CD4-positive, alpha-beta T cell treated with Interleukin-15 for 4 hours (primary cell): ENCODE results near the gene XXYLT1.
"Not testable (repeated sequence)": the region's sequence is repeated elsewhere in the genome, so short reads cannot be mapped to it uniquely, and the experiment has no call there.

Experiments used
- DNase-seq: peaks from one replicate; pipeline ENCODE4 v3.0.0-alpha.2; 2020; ENCODE audit warnings: low spot score

XXYLT1 gene

DNA sequence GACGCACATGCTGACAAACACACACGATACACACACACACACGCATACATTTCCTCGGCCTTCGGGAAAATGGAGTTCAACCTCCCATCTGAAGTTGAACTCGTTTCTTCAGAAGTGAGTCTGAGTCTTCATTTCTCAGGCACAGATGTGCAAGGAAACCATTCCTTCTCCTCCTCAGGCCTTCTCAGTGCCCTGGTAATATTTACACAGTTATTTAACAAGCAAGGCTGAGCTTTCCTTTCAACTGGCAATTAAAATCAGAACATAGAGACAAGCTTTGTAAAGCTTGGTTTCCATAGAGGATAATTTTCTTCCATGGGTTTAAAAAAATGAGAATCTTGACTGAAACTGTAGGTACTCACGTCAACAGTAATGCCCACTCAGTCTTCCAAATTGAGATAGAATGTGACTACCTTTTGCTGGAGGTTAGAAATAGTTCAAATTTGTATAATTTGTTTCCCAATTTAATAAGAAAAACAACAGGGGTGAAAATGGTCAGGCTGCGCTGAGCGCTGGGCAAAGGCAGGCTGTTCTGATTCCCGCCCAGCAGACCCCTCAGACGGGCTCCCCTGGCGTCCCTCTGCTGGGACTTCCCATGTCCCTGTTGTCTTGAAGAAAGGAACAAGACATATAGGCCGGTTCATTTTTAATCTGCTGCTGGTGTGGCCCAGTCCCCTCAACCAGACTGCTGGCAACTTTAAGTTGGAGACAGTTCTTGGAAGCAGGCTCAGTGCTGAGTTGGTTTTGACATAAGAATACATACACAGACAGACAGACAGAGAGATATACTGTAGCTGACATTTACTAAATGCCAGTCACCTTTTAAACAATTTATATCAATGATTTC lies 174.3 kb downstream of the XXYLT1 start:
- no peak for DNase-seq

DNA sequence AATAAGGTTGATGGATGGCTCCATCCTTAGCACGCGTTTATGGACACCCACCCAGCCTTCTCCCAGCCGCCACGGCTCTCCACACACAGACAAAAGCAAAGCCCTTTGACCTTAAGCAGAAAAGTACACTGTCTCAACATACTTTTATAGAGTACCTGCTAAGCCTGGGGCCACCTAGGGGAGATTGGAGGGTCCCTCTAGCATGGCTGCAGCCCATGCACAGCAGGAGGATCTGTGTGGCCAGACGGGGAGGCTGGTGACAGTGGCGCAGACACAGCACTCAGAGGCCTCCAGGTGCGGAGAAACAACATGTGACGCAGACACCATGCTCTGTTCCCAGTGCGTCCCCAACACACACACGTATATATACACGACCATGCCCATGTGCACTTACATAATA lies 174.9 kb downstream of the XXYLT1 start:
- DNase-seq = no peak

DNA sequence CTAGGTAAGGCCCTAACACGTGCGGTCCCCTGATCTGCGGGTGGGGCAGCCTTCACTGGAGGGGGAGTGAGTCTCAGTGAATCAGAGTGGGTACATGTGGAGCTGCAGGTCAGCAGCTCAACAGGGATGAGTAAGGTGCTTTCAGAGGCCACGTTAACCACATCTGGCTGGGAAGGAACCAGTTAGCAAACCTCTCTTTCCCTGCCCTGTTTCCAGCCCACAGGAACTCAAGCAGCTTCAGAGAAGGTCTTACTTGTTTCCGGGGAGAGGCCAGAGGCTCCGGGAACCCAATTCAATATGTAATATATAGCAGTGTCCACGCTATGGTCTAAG lies 175.3 kb downstream of the XXYLT1 start:
- DNase-seq = no peak

DNA sequence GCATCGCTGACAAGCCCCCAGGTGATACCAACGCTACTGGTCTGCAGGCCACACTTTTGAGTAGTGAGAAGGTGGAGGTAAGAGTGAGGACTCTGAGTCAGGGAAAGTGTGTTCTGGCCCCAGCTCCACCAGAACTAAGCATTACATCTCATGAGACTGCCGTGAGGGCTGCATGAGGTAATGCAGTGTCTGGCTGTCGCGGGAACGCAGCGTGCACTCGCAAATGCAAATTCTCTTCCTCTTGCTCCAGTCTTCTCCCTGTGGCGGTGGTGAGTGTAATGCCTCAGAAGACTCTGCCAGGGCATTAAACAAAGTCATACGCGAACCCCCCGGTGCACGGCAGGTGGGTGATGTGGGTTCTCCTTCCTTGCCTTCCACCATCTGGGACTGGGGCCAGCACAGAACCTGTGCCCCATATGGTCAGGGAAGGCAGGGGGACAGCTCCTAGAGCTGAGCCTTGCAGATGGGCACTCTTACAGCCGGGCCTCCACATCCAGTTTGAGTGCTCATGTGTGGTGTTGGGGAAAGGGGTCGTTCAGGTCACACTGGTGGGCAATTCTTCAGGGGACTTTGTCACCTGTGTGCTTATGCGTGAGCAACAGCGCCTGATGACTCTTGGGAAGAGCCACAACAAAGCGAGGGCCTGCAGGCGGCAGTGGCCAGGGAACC lies 175.8 kb downstream of the XXYLT1 start:
- DNase-seq = no peak

DNA sequence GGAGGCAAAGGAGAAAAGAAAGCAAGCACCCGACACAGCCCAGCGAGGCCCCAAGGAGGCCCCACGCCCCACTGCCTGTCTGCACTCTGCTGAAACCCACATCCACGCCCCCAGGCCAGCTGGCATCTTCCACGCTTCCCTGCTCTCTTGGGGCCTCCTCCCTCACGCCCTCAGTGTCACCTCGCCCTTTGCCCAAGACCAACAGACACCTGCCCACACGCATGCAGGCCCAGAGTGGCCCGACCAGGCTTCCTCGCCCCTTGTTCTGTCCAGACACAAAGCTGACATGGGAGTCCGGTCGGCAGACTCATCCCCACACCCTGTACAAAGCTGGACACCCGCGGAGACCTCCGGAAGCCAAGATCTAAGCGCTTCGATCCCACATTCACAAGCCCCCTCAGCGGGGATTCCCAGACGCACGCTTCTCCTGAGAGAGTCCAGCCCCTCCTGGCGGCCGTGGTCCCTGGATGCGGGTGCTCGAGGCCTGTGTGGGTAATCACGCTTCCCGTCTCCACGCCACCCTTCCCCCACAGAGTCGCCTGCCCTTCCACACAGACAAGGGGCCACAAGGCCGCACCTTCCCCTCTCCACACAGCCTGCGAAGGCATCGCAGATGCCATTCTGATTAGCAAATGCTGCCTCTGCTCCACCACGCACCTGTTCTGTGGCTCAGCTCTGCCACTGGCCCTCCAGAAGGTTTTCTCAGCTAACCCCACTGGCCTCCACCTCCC lies 176.6 kb downstream of the XXYLT1 start:
- DNase-seq = no peak

DNA sequence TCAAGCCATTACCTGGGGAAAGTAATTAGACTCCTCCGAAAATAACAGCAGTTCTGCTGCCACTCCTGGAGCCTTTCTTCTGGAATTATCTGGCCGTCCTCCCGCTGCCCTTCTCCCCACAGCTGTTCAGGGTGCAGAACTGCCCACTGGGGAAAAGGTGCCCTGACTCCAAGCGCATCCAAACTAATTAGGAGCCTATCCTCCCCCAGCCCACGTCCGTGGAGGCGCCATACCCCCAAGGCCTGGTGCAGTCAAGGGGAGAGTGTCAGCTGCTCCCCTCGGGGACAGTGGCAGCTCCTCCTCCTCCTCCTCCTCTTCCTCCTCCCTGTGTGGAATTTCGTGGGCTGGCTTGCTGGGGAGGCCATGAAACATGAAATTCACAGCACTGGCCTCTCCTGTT lies 177.2 kb downstream of the XXYLT1 start:
- DNase-seq = no peak

DNA sequence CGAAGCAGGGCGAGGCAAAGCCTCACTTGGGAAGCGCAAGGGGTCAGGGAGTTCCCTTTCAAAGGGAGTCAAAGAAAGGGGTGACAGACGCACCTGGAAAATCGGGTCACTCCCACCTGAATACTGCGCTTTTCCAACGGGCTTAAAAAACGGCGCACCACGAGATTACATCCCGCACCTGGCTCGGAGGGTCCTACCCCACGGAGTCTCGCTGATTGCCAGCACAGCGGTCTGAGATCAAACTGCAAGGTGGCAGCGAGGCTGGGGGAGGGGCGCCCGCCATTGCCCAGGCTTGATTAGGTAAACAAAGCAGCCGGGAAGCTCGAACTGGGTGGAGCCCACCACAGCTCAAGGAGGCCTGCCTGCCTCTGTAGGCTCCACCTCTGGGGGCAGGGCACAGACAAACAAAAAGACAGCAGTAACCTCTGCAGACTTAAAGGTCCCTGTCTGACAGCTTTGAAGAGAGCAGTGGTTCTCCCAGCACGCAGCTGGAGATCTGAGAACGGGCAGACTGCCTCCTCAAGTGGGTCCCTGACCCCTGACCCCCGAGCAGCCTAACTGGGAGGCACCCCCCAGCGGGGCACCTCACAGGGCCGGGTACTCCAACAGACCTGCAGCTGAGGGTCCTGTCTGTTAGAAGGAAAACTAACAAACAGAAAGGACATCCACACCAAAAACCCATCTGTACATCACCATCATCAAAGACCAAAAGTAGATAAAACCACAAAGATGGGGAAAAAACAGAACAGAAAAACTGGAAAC lies 182.9 kb downstream of the XXYLT1 start:
- not testable (repeated sequence) for DNase-seq

DNA sequence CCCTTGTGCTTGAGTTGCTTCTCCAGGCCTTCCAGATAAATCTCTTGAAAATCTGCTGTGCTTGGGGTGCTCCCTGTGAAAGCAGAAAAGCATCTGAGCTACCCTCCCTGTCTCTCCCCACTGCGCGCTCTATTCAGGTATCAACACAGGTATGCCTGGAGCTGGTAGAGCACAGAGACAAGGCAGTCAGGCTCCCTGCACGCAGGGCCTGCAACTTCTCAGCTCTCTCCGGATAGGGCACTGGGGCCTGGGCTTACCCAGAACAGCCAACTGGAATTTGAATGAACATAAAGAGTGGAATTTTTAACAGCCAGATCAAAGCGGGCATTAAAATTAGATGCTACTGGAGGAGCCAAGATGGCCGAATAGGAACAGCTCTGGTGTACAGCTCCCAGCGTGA lies 183.6 kb downstream of the XXYLT1 start:
- no peak for DNase-seq

DNA sequence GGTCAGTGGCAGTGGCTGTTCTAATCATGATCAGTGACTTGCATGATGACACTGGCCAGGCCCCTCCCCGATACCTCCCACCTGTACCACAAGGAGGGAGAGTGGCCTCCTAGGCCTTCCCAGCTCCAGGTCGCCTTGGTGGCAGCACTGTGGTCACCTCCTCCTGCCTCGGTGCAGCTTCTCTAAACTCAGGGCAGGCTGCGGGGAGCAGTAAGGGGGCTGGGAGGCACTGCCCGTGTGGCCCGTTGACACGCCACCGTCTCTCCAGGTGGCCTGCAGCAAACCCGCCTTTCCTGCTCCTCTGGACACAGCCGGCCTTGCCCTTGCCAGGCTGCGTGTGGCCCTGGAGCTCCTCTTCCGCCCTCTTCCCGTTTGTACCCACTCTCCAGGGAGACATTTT lies 184.1 kb downstream of the XXYLT1 start:
- no peak for DNase-seq

DNA sequence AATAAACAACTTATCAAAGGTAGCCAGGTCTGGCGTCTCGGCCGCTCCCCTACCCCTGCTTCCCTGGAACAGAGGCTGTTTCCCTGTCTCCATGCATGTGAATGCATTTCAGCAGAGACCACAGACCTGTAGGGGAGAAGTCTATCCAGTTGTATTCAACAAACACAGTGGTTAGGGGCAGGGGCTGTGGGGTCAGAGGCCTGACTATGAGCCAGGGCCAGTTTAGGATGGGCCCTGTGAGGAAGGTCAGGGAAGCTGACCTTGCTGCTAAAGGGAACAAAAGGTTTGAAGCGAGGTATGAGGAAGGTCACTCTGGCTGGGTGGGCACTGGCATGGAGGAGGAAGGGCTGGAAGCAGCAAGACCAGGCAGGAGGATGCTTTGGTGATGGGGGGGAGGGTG lies 184.6 kb downstream of the XXYLT1 start:
- no peak for DNase-seq

DNA sequence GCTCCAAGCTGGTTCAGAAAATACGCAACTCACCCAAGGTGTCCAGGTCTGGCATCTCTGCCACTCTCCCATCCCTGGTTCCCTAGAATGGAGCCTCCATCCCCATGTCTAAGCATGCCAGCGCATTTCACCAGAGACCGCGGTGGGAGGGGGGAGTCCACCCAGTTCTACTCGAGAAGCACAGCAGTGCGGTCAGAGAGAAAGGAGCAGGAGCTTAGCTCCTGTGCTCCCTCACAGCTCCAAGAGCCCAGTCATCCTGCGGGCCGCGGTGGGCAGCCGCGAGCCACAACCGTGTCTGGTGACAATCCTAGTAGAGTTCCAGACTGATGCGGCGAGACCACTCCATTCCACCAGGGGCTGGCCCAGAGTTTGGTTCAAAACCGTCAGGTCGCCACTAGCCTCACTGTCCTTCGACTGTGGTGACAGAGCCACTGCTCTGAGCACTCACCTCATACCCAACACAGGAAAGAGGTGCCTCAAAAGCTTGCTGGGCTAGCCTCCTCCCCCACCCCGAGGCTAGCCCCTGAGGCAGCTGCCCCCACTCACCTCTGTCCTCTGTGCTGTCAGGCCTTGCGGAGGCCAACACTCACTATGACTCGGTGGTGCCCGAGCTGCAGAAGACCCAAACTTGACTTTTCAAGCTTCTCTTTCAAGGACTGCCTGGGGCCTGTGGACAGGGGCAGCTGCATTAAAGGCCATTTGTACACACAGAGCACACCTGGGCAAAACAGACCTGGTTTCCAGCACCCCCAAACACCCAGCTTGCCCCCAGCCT lies 185.4 kb downstream of the XXYLT1 start:
- no peak for DNase-seq

DNA sequence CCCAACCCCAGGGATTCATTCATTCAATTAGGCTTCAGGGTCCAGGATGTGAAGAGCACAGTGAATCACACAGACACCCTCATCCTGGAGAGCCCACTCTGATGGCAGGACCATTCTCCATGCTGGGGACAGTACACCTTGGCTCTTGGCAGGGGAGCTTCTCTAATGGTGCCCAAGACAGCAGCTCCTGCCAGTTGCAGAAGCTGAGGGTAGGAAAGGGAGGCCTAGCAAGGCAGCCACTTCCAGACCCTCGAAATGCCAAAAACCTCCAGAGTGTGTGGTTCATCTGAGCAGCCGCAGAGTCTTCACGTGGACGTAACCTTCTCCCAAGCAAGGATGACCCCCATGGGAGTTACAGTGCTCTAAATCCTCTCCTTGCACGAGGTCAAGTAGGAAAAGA lies 186.2 kb downstream of the XXYLT1 start:
- DNase-seq = no peak

DNA sequence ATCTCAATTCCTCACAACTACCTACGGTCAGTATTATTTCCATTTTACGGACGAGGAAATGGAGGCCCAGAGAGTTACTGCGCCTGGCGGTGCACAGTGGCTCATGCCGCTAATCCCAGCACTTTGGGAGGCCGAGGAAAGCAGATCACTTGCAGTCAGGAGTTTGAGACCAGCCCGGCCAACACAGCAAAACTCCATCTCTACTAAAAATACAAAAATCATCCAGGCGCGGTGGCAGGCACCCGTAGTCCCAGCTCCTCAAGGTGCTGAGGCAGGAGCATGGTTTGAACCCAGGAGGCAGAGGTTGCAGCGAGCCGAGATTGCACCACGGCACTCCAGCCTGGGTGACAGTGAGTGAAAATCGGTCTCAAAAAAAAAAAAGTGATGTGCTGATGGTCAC lies 187.3 kb downstream of the XXYLT1 start:
- DNase-seq = no peak

DNA sequence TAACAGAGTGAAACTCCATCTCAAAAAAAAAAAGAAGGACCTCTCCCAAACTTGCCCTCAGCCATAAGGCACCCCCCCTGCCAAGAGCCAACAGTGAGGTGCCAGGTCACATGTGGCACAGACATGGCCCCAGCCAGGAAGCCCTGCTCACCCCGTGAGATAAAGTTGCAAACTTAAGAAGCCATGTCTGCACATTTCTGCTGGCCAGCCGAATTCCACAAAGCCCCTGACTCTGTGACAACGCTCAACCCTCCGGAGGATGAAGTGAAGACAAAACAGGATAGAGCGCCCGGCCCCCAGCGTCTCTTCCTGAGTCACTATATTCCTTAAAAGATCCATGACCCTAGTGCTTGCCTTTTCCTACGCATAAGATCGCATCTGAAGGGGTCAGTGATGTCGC lies 188.1 kb downstream of the XXYLT1 start:
- no peak for DNase-seq

DNA sequence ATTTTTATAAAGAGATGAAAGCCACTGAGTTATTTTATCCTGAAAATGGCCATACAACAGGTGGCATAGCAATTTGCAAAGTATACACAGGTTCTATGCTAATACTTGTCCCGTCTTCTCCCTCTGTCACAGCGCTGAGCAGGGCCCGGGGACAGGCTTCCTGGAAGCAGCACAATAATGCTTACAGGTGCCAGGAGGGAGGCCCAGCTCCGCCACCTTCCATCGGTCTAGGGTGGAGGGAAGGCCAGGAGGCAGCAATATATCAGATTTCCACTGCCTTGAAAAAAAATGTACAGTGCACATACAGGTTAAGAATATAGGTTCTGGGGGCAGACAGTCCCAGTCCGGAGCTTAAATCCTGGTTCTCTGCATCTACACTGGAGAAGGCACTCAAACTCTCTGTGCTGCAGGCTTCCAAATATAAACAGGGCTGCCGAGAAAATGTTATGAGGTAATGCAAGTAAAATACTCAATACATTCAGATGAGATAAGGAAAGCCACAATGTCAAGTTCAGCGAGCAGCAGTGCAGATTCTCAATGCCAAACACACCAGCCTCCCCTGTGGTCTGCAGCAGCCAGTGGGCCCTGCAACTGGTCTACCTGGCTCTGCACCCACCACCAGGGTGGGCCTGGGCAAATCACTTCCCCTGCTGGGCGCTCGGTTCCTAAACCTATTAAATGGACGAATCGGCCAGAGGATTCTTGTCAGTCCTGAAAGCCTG lies 189.6 kb downstream of the XXYLT1 start:
- DNase-seq = no peak

DNA sequence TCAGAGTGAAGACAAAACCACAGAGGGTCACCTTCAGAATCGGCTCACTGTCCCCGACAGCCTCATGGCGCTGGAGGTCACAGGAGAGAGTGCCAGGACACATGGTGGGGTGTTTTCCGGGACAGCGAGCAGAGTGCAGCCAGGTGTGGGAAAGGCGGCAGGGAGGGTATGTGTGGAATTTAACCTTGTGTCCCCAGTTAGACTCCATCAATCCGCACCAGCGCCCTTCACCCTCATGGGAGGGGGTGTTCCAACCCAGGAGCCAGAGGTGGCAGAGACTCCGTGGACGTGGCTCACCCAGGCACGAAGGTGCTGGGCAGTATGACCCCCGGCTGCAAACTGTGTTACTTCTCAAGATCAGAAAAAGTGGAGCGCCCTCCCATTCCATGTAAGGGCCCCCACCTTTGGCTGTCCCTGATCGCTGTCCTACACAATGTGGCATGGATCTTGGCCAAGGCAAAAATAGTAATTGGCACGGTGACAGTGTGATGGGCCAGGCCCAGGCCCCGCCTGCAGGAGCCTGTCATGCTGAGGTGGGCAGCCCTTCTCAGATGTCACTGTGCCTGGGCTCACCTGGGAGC lies 190.3 kb downstream of the XXYLT1 start:
- DNase-seq = no peak

DNA sequence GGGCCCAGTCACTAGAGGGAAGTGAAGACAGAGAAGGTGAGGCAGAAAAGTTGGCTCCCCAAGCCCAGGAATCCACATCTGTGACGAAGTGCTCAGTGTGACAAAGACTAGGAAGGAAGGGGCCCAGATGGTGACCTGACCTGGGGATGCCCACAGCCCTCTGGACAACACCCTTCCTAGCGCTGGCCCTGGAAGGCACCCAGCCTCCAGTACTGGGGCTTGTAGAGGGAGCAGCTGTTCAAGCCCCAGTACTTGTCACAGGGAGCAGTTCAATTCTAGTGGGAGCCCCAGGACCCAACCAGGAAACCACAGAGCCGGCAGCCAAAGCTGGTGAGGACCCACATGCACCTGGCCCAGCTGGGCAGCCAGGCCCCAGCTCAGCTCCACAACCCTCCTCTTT lies 190.8 kb downstream of the XXYLT1 start:
- DNase-seq = no peak

DNA sequence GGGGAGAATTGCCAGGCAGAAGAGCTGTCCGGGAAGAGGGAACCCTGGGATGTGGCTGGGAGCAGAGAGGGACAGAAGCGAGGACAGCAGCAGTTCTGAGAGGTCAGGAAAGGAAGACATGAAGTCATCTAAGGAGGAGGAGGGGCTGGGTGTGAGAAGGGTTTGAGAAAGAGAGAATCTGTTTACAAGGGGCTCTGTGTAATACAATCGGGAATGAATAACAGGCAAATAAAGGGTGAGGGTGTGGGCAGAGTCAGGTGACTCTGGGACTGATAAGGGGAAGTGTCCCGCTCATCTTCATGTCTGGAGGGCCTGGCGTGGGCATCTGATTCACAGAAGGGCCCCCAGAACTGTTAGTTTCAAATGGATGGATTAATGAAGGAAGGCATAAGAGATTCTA lies 191.3 kb downstream of the XXYLT1 start:
- no peak for DNase-seq

DNA sequence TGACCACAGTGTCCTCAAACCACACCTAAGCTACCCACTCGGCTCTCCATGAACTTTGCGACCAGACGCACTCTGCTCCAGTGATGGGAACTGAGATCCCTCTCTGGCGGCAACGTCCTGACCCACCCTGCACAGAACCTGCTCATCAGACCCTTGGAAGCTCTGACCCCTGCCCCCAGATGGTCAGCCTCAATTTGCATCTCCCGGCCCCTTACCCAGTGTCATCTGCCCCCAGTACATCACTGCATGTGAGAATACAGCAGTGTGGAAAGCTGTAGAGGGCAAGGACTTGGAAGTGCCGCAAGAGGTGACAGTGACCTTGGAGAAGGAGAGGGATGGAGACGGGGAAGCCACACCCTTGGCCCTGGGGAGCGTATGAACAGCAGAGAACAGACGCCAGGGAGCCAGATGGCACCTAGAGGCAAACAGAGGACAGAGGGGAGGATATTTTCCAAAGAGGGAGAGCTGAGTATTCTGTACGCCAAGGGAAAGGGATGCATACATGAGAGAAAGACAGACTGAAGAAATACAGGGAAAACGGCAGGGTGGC lies 192.0 kb downstream of the XXYLT1 start:
- no peak for DNase-seq
